Activated B cell treated with CpG ODN at 0.5 μM for 24 hours (primary cell): ENCODE measurements around the gene NOX4. TPM values are rescaled to one million over a fixed set of nuclear protein-coding genes. Genes with fewer than 3 reads are reported as not detected.
"Not testable (repeated sequence)": the region's sequence is repeated elsewhere in the genome, so short reads cannot be mapped to it uniquely, and the experiment has no call there.

Source experiments
- ATAC-seq: fragments of 200-7000 bp; cut with Tn5 transposase; one replicate; pipeline ENCODE4 v1.10.0; 2021; ENCODE audit warnings: low read depth, mild to moderate bottlenecking, moderate library complexity
- CTCF ChIA-PET: fragments of 350-600 bp; sonication (Branson Sonifier 250); formaldehyde crosslinking; loops from one replicate; lab custom pipeline; 2021; ENCODE audit warnings: antibody characterized with exemption; lab: Charles Lee
- POLR2A ChIA-PET: fragments of 350-600 bp; sonication (Branson Sonifier 250); formaldehyde crosslinking; loops from one replicate; lab custom pipeline; 2021; ENCODE audit warnings: antibody characterized with exemption; lab: Charles Lee
- DNase-seq: peaks from one replicate; pipeline ENCODE4 v3.0.0; 2022
- H3K27ac Mint-ChIP-seq: one replicate; pipeline ENCODE4 v1.8.0; 2020; ENCODE audit warnings: mixed read lengths
- H3K27me3 Mint-ChIP-seq: one replicate; pipeline ENCODE4 v1.8.0; 2021; ENCODE audit warnings: mixed read lengths
- H3K36me3 Mint-ChIP-seq: one replicate; pipeline ENCODE4 v1.8.0; 2021; ENCODE audit warnings: low read depth, mixed read lengths
- H3K4me1 Mint-ChIP-seq: one replicate; pipeline ENCODE4 v1.8.0; 2021; ENCODE audit warnings: mixed read lengths
- H3K4me3 Mint-ChIP-seq: one replicate; pipeline ENCODE4 v1.8.0; 2020; ENCODE audit warnings: mild to moderate bottlenecking, mixed read lengths
- H3K9me3 Mint-ChIP-seq: one replicate; pipeline ENCODE4 v1.8.0; 2020; ENCODE audit warnings: mixed read lengths
- CTCF ChIP-seq: fragments of 200-600 bp; IDR thresholded peaks from one replicate; pipeline ENCODE4 v1.8.0; 2022; ENCODE audit warnings: antibody characterized with exemption, mild to moderate bottlenecking
- intact Hi-C: fragments of 100-400 bp; cut with micrococcal nuclease; formaldehyde crosslinking; loops from one replicate; pipeline ENCODE4 v1.15.1; 2024
- total RNA-seq: library from RNA; stranded (reverse); gene quantifications from 2 replicates; pipeline ENCODE4 v1.2.3, GENCODE V29; 2022

Gene NOX4
- total RNA-seq, 1 donor from 2014 or later: not detected

GRCh38 chr11:89293965-89294679 is 197.1 kb downstream of the NOX4 start:
- H3K4me3 Mint-ChIP-seq: no peak overlapping the region
- ChIA-PET POLR2A (no interaction called here), CTCF (no interaction called here)
- no peak overlapping the region for H3K27ac Mint-ChIP-seq
- DNase-seq: no peak
- H3K4me1 Mint-ChIP-seq: no peaks in the 10 kb centered on the region
- no peak for TF ChIP-seq CTCF
- no peaks in the 10 kb centered on the region for H3K27me3 Mint-ChIP-seq
- no peak for ATAC-seq
- no peaks in the 10 kb centered on the region for H3K36me3 Mint-ChIP-seq
- H3K9me3 Mint-ChIP-seq: peaks cover 1% of the 10 kb centered on the region
- intact Hi-C loops: no loop called here

- DNase-seq, H3K9me3 Mint-ChIP-seq, ATAC-seq, H3K36me3 Mint-ChIP-seq, H3K4me3 Mint-ChIP-seq, POLR2A ChIA-PET, H3K27me3 Mint-ChIP-seq, H3K27ac Mint-ChIP-seq, intact Hi-C loops, H3K4me1 Mint-ChIP-seq, CTCF ChIA-PET: not testable (repeated sequence)
Measured at GRCh38 chr11:89288004-89288403, 203.2 kb downstream of the NOX4 start.

- H3K27me3 Mint-ChIP-seq, ATAC-seq, H3K9me3 Mint-ChIP-seq, POLR2A ChIA-PET, intact Hi-C loops, H3K4me1 Mint-ChIP-seq, DNase-seq, H3K4me3 Mint-ChIP-seq, H3K36me3 Mint-ChIP-seq, CTCF ChIA-PET, H3K27ac Mint-ChIP-seq: not testable (repeated sequence)
Measured at GRCh38 chr11:89286601-89287000, 204.6 kb downstream of the NOX4 start.

DNA sequence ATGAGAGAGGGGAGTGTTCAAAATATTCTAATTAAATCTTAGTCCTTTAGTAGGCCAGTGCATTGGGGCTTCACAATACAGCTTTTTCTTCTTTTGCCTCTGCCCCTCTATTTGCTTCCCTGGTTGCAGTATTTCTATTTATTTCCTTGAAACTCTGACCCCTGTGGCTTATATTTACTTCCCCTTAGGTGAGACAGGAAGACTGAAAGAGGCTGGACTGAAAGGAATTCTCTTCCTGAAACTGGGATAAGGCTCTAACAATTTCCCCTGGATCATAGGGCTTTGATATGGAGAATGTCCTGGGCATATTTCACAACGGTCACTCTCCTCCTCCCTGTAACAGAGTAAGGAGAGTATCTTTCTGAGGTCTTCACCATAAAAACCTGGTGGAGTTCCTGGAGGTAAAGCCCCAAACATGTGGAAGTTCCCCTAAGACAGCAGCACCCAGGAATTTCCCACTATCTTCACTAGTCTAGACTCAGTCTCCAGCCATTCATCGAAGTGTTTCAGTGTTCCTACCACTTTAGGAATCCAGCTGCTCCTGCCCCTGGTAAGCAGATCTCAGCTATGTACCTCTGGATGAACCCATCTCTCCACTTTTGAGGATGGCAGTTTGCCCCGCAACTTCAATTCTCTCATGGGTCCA is 210.0 kb downstream of the NOX4 start:
- ATAC-seq, DNase-seq, POLR2A ChIA-PET, H3K4me3 Mint-ChIP-seq, intact Hi-C loops, H3K9me3 Mint-ChIP-seq, H3K27me3 Mint-ChIP-seq, H3K4me1 Mint-ChIP-seq, CTCF ChIA-PET, H3K27ac Mint-ChIP-seq, H3K36me3 Mint-ChIP-seq: not testable (repeated sequence)

- CTCF ChIA-PET: no interaction called here
- intact Hi-C loops: no loop called here
- DNase-seq: no peak
- POLR2A ChIA-PET: no interaction called here
- no peak for ATAC-seq
- TF ChIP-seq CTCF: no peak
- H3K9me3 Mint-ChIP-seq: peaks cover 2% of the 10 kb centered on the region
- no peaks in the 10 kb centered on the region for H3K27me3 Mint-ChIP-seq
- no peak overlapping the region for H3K27ac Mint-ChIP-seq
- H3K36me3 Mint-ChIP-seq: no peaks in the 10 kb centered on the region
- no peaks in the 10 kb centered on the region for H3K4me1 Mint-ChIP-seq
- no peak overlapping the region for H3K4me3 Mint-ChIP-seq
Measured at GRCh38 chr11:89279176-89279575, 212.0 kb downstream of the NOX4 start.

GRCh38 chr11:89275966-89276365 is 215.2 kb downstream of the NOX4 start:
- Mint-ChIP-seq H3K4me3 (no peak overlapping the region), H3K27ac (no peak overlapping the region), H3K4me1 (no peaks in the 10 kb centered on the region), H3K9me3 (peaks cover 2% of the 10 kb centered on the region), H3K36me3 (no peaks in the 10 kb centered on the region), H3K27me3 (no peaks in the 10 kb centered on the region)
- POLR2A ChIA-PET: no interaction called here
- DNase-seq (no peak), ATAC-seq (no peak)
- intact Hi-C loops: no loop called here
- no peak for TF ChIP-seq CTCF
- CTCF ChIA-PET: no interaction called here

Other genes starting within 250 kb of the NOX4 start
- not detected in 2 replicates for gene TRIM77, start 218.9 kb upstream of the NOX4 start, total RNA-seq